Lower leg skin (tissue), 4 donors: ENCODE results near the gene RIPK1. TPM values are rescaled to one million over a fixed set of nuclear protein-coding genes. Genes with fewer than 3 reads are reported as not detected.

Experiments
- DNase-seq, 2 donors: peaks; one replicate each; pipeline ENCODE4 v3.0.0-alpha.2; 2019; ENCODE audit warnings: low spot score in 2 of 2
- H3K4me3 ChIP-seq: fragments of 200-600 bp; sonication (generic); 2 replicates; pipeline ENCODE4 v1.5.1; 2017; ENCODE audit warnings: mild to moderate bottlenecking, low read depth; ENCODE audit not compliant: poor library complexity, severe bottlenecking
- CTCF ChIP-seq, 3 donors: fragments of 450-650 bp; IDR thresholded peaks; one replicate each; pipeline ENCODE4 v1.5.1; 2016; ENCODE audit warnings: antibody characterized with exemption in 3 of 3, mild to moderate bottlenecking in 3 of 3, moderate library complexity in 2 of 3
- POLR2A ChIP-seq, 2 donors: fragments of 450-650 bp; IDR thresholded peaks; one replicate each; pipeline ENCODE4 v1.6.1; 2016 to 2017; ENCODE audit warnings: antibody characterized with exemption in 2 of 2, mild to moderate bottlenecking in 1 of 2, moderate library complexity in 1 of 2
- WGBS, 2 donors: methylation state at CpG; one replicate each; pipeline ENCODE4 v1.1.5; 2018; 5-methylcytosine and 5-hydroxymethylcytosine counted together
- intact Hi-C: fragments of 100-400 bp; cut with DNase I; formaldehyde crosslinking; loops from one replicate; pipeline ENCODE4 v1.15.0; 2023; ENCODE audit warnings: low total_unique reads
- total RNA-seq, 4 donors: library from RNA; depleted of rRNA; stranded (reverse); fragments of >200 nt; gene quantifications; one replicate each; pipeline ENCODE4 v1.1.0, GENCODE V29; 2016

The RIPK1 gene
- total RNA-seq, 4 donors from 2014 or later: 28.2 to 37.2 (median 29.5) TPM

- intact Hi-C loops: no loop called here
- no peak for TF ChIP-seq POLR2A (IDR thresholded peaks at IDR 0.05)
- no peak for TF ChIP-seq CTCF (IDR thresholded peaks at IDR 0.05)
- no peak for DNase-seq
- no peak overlapping the region for H3K4me3 ChIP-seq
- 94 to 95% methylated on average over 6 of the region's 6 CpGs for WGBS, 2 donors
Observed at GRCh38 chr6:3164388-3164787, 96.1 kb downstream of the RIPK1 start.

Other genes starting within 250 kb of the RIPK1 start
- 10 to 100 TPM; 12.6 to 41.1 (median 17.6) TPM for gene SERPINB1, start 226.6 kb upstream of the RIPK1 start, total RNA-seq
- gene SERPINB9, start 165.2 kb upstream of the RIPK1 start, total RNA-seq: 1 to 10 TPM in 2 of 4 donors, under 1 TPM in 2; 0.42 to 3.9 (median 1.5) TPM
- 10 to 100 TPM; 21.2 to 37.0 (median 35.6) TPM for gene SERPINB6, start 96.9 kb upstream of the RIPK1 start, total RNA-seq
- 10 to 100 TPM; 24.4 to 40.5 (median 36.7) TPM for gene NQO2, start 68.6 kb upstream of the RIPK1 start, total RNA-seq
- 10 to 100 TPM; 14.9 to 30.4 (median 23.3) TPM for gene BPHL, start 50.2 kb downstream of the RIPK1 start, total RNA-seq
- 100 to 1,000 TPM; 104 to 219 (median 142) TPM for gene TUBB2A, start 89.0 kb downstream of the RIPK1 start, total RNA-seq
- gene TUBB2B, start 159.2 kb downstream of the RIPK1 start, total RNA-seq: 10 to 100 TPM in 2 of 4 donors, 1 to 10 TPM in 2; 1.0 to 14.6 (median 7.5) TPM
- gene PSMG4, start 190.5 kb downstream of the RIPK1 start, total RNA-seq: 10 to 100 TPM; 16.2 to 22.1 (median 19.1) TPM